Right lobe of liver (tissue), 4 donors: Measurements from ENCODE around the gene RBM10.

ENCODE experiments used
- CTCF ChIP-seq, 4 donors: fragments of 200-600 bp in 3 of 4; fragments of 450-650 bp in 1 of 4; IDR thresholded peaks; one replicate each; pipeline versions ENCODE4 v1.5.1 to v1.8.0; 2016 to 2022; ENCODE audit warnings: antibody characterized with exemption in 4 of 4, mild to moderate bottlenecking in 2 of 4
- POLR2A ChIP-seq: fragments of 450-650 bp; IDR thresholded peaks from one replicate; pipeline ENCODE4 v1.6.1; 2017; ENCODE audit warnings: antibody characterized with exemption, mild to moderate bottlenecking
- donor health status: DM: no; HTN: no; CAD: no.
- donor health status: DM: no; HTN: no; CAD: no.
- donor health status: DM: no; HTN: yes; CAD: no.

- no peak for TF ChIP-seq POLR2A
- no peak for TF ChIP-seq CTCF (IDR thresholded peaks at IDR 0.05)
Measured at GRCh38 chrX:47224266-47224895, 79.4 kb downstream of the RBM10 start.
